Endothelial cell of umbilical vein (primary cell): ENCODE results near the gene GRIK1. TPM values are rescaled to one million over a fixed set of nuclear protein-coding genes. Genes with fewer than 3 reads are reported as not detected.

ENCODE experiments used
- BruUV-seq: library from RNA; stranded (reverse); fragments of 400-500 nt; replicated peaks from 2 replicates; lab custom pipeline; 2021; lab: Mats Ljungman, UMichigan
- CTCF ChIA-PET: fragments of 300-600, 350-600 bp; sonication (Branson Sonifier 250); formaldehyde crosslinking; loops from one replicate; lab custom pipeline; 2021; ENCODE audit warnings: antibody characterized with exemption, inconsistent platforms; lab: Charles Lee
- POLR2A ChIA-PET: fragments of 300-600, 350-600 bp; sonication (Branson Sonifier 250); formaldehyde crosslinking; loops from one replicate; lab custom pipeline; 2021; ENCODE audit warnings: antibody characterized with exemption, inconsistent platforms; lab: Charles Lee
- DNase-seq: peaks from one replicate; pipeline ENCODE4 v3.0.0-alpha.2; 2011; ENCODE audit warnings: low read depth, low spot score
- FAIRE-seq: peaks from 2 replicates; lab custom pipeline; 2011; peaks lifted over from hg19 to GRCh38; lab: Jason Lieb, UNC
- H2AFZ ChIP-seq: 2 replicates; pipeline ENCODE4 v1.6.0; 2012; ENCODE audit warnings: low read depth, low read length, control low read depth, inconsistent platforms
- H3K27ac ChIP-seq: 2 replicates; pipeline ENCODE4 v1.5.1; 2011; ENCODE audit warnings: low read depth, mild to moderate bottlenecking, control low read depth, low read length, moderate library complexity; ENCODE audit not compliant: insufficient read depth
- H3K27me3 ChIP-seq, 2 experiments: 2 replicates each; pipeline versions ENCODE4 v1.6.0 to v1.6.1; 2011; ENCODE audit warnings: low read length in 2 of 2, mixed read lengths in 1 of 2; ENCODE audit not compliant: control insufficient read depth in 2 of 2, insufficient read depth in 2 of 2
- H3K36me3 ChIP-seq, 2 experiments: 2 replicates in 1 of 2; 3 replicates in 1 of 2; pipeline ENCODE4 v1.5.1; 2011; ENCODE audit warnings: low read length in 2 of 2, mild to moderate bottlenecking in 1 of 2, moderate library complexity in 1 of 2; ENCODE audit not compliant: control insufficient read depth in 2 of 2, insufficient read depth in 2 of 2; ENCODE audit errors: extremely low read depth in 1 of 2
- H3K4me1 ChIP-seq: 3 replicates; pipeline ENCODE4 v1.5.1; 2011; ENCODE audit warnings: mild to moderate bottlenecking, low read length; ENCODE audit not compliant: control insufficient read depth, insufficient read depth; ENCODE audit errors: extremely low read depth
- H3K4me2 ChIP-seq: 2 replicates; pipeline ENCODE4 v1.6.1; 2011; ENCODE audit warnings: low read length, control low read depth, mixed read lengths; ENCODE audit not compliant: insufficient read depth
- H3K4me3 ChIP-seq, 3 experiments: fragments of 200-600 bp in 1 of 3; sonication (generic), shearing (Covaris generic) in 1 of 3; replicated peaks in 1 of 3; 2 replicates each; pipeline ENCODE4 v1.5.1; 2011 to 2016; ENCODE audit warnings: control low read depth in 3 of 3, low read length in 3 of 3, mild to moderate bottlenecking in 2 of 3, inconsistent platforms in 1 of 3, low read depth in 1 of 3, moderate library complexity in 1 of 3; ENCODE audit not compliant: insufficient read depth in 1 of 3
- H3K79me2 ChIP-seq: 2 replicates; pipeline ENCODE4 v1.6.0; 2012; ENCODE audit warnings: low read length, inconsistent platforms; ENCODE audit not compliant: control insufficient read depth, insufficient read depth
- H3K9ac ChIP-seq: replicated peaks from 2 replicates; pipeline ENCODE3; 2011; ENCODE audit warnings: low read length, control low read depth; ENCODE audit not compliant: insufficient read depth; ENCODE audit errors: extremely low read depth
- H3K9me1 ChIP-seq: replicated peaks from 3 replicates; pipeline ENCODE4 v1.6.0; 2011; ENCODE audit warnings: mild to moderate bottlenecking, low read length; ENCODE audit not compliant: control insufficient read depth, insufficient read depth; ENCODE audit errors: extremely low read depth
- H3K9me3 ChIP-seq: replicated peaks from 2 replicates; pipeline ENCODE4 v1.5.1; 2012; ENCODE audit warnings: low read length, inconsistent platforms; ENCODE audit not compliant: control insufficient read depth, insufficient read depth
- H4K20me1 ChIP-seq: replicated peaks from 2 replicates; pipeline ENCODE3; 2011; ENCODE audit warnings: mild to moderate bottlenecking, low read length; ENCODE audit not compliant: control insufficient read depth, insufficient read depth; ENCODE audit errors: extremely low read depth
- CTCF ChIP-seq, 2 donors: IDR thresholded peaks; 1 replicate in 1 of 2; 2 replicates in 1 of 2; pipeline ENCODE4 v1.5.1; 2011; ENCODE audit warnings: low read length in 2 of 2, mild to moderate bottlenecking in 2 of 2, moderate library complexity in 2 of 2, control low read depth in 1 of 2, inconsistent platforms in 1 of 2, low read depth in 1 of 2; ENCODE audit not compliant: insufficient read depth in 1 of 2; ENCODE audit errors: extremely low read depth in 1 of 2
- EZH2 ChIP-seq: IDR thresholded peaks from 2 replicates; pipeline ENCODE4 v1.6.1; 2012; ENCODE audit warnings: borderline replicate concordance, low read depth, mild to moderate bottlenecking, moderate library complexity, low read length, inconsistent platforms; ENCODE audit not compliant: severe bottlenecking
- FOS ChIP-seq: IDR thresholded peaks from 2 replicates; pipeline ENCODE4 v1.6.1; 2011; ENCODE audit warnings: mild to moderate bottlenecking, low read length, moderate library complexity, borderline replicate concordance; ENCODE audit not compliant: insufficient read depth
- GATA2 ChIP-seq: IDR thresholded peaks from 2 replicates; pipeline ENCODE4 v1.7.0; 2011; ENCODE audit warnings: low read depth, mild to moderate bottlenecking, moderate library complexity, mixed read lengths, low read length; ENCODE audit not compliant: insufficient read length, insufficient read depth
- JUN ChIP-seq: IDR thresholded peaks from 2 replicates; pipeline ENCODE4 v1.6.1; 2011; ENCODE audit warnings: borderline replicate concordance, low read depth; ENCODE audit not compliant: insufficient read length, insufficient read depth
- MYC ChIP-seq: IDR thresholded peaks from one replicate; pipeline ENCODE4 v1.6.1; 2011; ENCODE audit warnings: mild to moderate bottlenecking, low read depth, low read length
- POLR2A ChIP-seq: IDR thresholded peaks from 2 replicates; pipeline ENCODE4 v1.6.1; 2012; ENCODE audit warnings: low read depth, mild to moderate bottlenecking, control low read depth, low read length
- POLR2AphosphoS5 ChIP-seq: IDR thresholded peaks from 2 replicates; pipeline ENCODE4 v1.6.1; 2012; ENCODE audit warnings: low read depth, mild to moderate bottlenecking, control low read depth, low read length, moderate library complexity; ENCODE audit not compliant: insufficient read depth
- dilution Hi-C: fragments of 300-500 bp; cut with MboI; formaldehyde crosslinking; loops from one replicate; pipeline ENCODE4 v1.15.0; 2019; ENCODE audit warnings: low sequenced_read_pairs; ENCODE audit not compliant: extremely low pct_ligation_motif_present
- intact Hi-C: fragments of 100-400 bp; cut with micrococcal nuclease; formaldehyde crosslinking; loops from one replicate; pipeline ENCODE4 v1.10.0; 2022
- polyA plus RNA-seq, 4 experiments: library from polyadenylated mRNA; depleted of rRNA in 3 of 4; stranded (reverse) in 3 of 4; unstranded in 1 of 4; fragments of >200 nt; gene quantifications; 2 replicates each; pipeline versions ENCODE4 v1.2.1 to v1.2.3, GENCODE V29; 2011 to 2012; ENCODE audit warnings: missing spikeins in 1 of 4
- total RNA-seq: library from RNA; stranded (reverse); gene quantifications from 2 replicates; pipeline ENCODE4 v1.2.3, GENCODE V29; 2021
- TF ChIP-seq, protein P1 (sequence below): IDR thresholded peaks from 2 replicates; pipeline ENCODE4 v1.6.1; 2011; ENCODE audit not compliant: insufficient read depth, insufficient read length

Gene GRIK1
- total and polyA plus RNA-seq, 2 donors (not counting 3 experiments of a cell fraction or from before 2014, with no cell fraction given), result not detected

DNA sequence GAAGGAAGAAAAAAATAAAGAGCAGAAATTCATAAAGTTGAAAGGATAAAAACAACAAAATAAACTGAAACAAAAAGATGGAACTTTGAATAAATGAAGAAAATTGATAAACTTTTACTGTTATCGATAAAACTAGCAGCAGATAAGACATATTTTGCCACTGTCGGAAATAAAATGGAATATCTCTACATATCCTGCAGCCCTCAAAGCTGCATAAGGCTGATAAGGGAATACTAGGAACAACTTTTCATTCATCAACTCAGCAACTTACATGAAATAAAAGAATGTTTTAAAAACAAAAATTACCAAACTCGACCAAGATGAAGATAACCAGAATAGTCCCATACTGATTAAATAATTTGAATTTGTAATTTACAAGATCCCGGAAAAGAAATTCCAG is 48.0 kb upstream of the GRIK1 start:
- no peak for FAIRE-seq
- Histone ChIP-seq H3K9me3 (peaks cover 7% of the 10 kb centered on the region), H3K79me2 (no peaks in the 10 kb centered on the region), H3K27me3 (no peaks in the 10 kb centered on the region), H3K9me1 (no peaks in the 10 kb centered on the region), H4K20me1 (no peaks in the 10 kb centered on the region), H3K4me1 (no peaks in the 10 kb centered on the region), H2AFZ (no peak overlapping the region), H3K9ac (no peak overlapping the region), H3K4me2 (no peak overlapping the region), H3K4me3 (no peak overlapping the region), H3K36me3 (no peaks in the 10 kb centered on the region), H3K27ac (no peak overlapping the region)
- intact Hi-C loops, result no loop called here
- ChIA-PET POLR2A (no interaction called here), CTCF (no interaction called here)
- no peak for DNase-seq
- dilution Hi-C loops, result no loop called here
- BruUV-seq, result no TSS peak
- no peak for TF ChIP-seq CTCF (IDR thresholded peaks at IDR 0.05; ENCODE audit: extremely low read depth in 1 of 2, insufficient read depth in 1 of 2, low read depth in 1 of 2, low read length in 2 of 2)
- TF ChIP-seq EZH2, result no peak
- no peak for TF ChIP-seq MYC
- no peak for TF ChIP-seq FOS
- TF ChIP-seq, protein P1, sequence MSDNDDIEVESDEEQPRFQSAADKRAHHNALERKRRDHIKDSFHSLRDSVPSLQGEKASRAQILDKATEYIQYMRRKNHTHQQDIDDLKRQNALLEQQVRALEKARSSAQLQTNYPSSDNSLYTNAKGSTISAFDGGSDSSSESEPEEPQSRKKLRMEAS, result no peak

DNA sequence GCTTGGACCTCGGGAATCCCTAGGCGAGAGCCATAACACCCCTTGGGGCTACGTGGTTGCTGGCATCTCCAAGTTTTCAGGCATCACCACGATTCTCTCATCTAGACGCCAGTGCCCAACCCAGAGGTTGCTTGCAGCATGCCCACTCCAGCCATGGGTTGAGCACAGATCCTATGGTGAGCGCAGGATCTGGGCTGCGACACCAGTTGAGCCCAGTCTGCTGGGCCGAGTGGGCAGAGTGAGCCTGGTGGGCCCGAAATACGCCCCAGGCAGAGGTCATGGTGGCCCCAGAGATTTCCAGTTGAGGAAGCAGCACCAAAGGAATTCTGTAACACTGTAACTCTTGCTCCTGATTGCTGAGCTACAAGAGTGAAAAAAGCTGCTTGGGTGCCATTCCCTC is 46.1 kb upstream of the GRIK1 start:
- no peak for TF ChIP-seq JUN
- TF ChIP-seq CTCF (IDR thresholded peaks at IDR 0.05; ENCODE audit: extremely low read depth in 1 of 2, insufficient read depth in 1 of 2, low read depth in 1 of 2, low read length in 2 of 2), result no peak
- TF ChIP-seq MYC, result no peak
- TF ChIP-seq, protein P1, result no peak
- TF ChIP-seq EZH2, result no peak
- TF ChIP-seq FOS, result no peak
- no peak for TF ChIP-seq POLR2A
- no peak for TF ChIP-seq POLR2AphosphoS5
- TF ChIP-seq GATA2, result no peak
- ChIA-PET POLR2A (no interaction called here), CTCF (interaction anchor here (0.8 kb wide), 1 partner anchor 12 kb away, joined by 3 read pairs; no protein-coding TSS in a partner anchor)
- Histone ChIP-seq H3K27me3 (no peaks in the 10 kb centered on the region), H4K20me1 (no peaks in the 10 kb centered on the region), H3K36me3 (no peaks in the 10 kb centered on the region), H3K79me2 (no peaks in the 10 kb centered on the region), H3K9ac (no peak overlapping the region), H3K4me3 (no peak overlapping the region), H3K4me1 (no peaks in the 10 kb centered on the region), H3K9me3 (peaks cover 5% of the 10 kb centered on the region), H3K27ac (no peak overlapping the region), H3K9me1 (no peaks in the 10 kb centered on the region), H2AFZ (no peak overlapping the region), H3K4me2 (no peak overlapping the region)
- DNase-seq (no peak), FAIRE-seq (no peak)
- intact Hi-C loops, result no loop called here
- dilution Hi-C loops, result no loop called here
- BruUV-seq, result no TSS peak
